WI38 (cell line): ENCODE results near the gene ZNF407.
"Not testable (repeated sequence)": the region's sequence is repeated elsewhere in the genome, so short reads cannot be mapped to it uniquely, and the experiment has no call there.

ENCODE experiments used
- H3K4me3 ChIP-seq: 2 replicates; pipeline ENCODE4 v1.5.1; 2011; ENCODE audit warnings: low read depth, mild to moderate bottlenecking, control low read depth, low read length
- TF ChIP-seq, protein P1 (sequence below): IDR thresholded peaks from 2 replicates; pipeline ENCODE4 v1.5.1; 2012; ENCODE audit warnings: low read depth, mild to moderate bottlenecking, control low read depth, low read length

The ZNF407 gene

DNA sequence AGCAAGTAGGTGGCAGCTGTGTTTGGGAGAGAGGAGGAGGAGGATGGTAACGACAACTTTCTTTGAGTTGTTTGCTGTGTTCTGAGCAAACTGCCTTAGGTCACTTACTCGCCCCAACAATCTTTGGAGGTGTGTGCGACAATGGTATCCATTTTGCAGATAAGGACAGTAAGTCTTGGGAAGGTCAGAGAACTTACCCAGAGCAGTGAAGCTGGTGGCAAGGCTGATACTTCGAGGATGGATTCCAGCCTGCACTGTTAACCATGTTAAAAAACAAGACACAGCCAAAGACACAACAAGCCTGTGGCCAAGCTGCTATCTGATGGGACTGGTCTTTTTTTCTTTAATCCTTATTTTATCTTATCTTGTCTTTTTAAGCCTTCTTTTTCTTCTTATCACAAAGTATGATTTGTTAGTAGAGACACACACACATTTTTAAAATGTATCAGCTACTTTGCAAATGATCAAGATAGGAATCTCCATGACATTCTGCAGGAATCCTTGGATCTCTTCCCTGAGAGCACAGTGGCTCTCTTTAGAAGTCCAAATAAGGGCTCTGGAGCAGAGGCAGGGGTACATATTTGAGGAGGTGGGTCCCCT lies 35.4 kb upstream of the ZNF407 start:
- TF ChIP-seq, protein P1, sequence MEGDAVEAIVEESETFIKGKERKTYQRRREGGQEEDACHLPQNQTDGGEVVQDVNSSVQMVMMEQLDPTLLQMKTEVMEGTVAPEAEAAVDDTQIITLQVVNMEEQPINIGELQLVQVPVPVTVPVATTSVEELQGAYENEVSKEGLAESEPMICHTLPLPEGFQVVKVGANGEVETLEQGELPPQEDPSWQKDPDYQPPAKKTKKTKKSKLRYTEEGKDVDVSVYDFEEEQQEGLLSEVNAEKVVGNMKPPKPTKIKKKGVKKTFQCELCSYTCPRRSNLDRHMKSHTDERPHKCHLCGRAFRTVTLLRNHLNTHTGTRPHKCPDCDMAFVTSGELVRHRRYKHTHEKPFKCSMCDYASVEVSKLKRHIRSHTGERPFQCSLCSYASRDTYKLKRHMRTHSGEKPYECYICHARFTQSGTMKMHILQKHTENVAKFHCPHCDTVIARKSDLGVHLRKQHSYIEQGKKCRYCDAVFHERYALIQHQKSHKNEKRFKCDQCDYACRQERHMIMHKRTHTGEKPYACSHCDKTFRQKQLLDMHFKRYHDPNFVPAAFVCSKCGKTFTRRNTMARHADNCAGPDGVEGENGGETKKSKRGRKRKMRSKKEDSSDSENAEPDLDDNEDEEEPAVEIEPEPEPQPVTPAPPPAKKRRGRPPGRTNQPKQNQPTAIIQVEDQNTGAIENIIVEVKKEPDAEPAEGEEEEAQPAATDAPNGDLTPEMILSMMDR: no peak
- no peak overlapping the region for H3K4me3 ChIP-seq

DNA sequence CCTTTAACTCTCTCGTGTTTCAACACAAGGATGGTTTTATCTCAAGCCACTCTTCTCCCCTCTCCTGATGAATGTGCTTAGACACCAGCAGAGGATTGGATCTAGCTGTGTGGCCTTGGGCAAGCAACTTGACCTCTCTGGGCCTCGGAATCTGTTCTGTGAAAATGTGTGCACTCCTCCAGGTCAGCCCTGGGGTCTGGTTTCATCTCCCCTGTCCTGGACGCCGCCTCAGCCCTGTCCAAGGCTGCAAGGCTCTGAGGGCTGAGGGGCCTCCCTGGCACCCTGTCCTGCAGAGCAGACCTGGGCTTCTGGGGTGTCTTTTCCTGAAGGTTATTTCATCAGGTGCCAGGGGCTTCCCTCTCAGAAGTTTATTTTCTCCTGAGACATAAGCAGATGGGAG lies 34.9 kb upstream of the ZNF407 start:
- TF ChIP-seq, protein P1: no peak
- H3K4me3 ChIP-seq: no peak overlapping the region

DNA sequence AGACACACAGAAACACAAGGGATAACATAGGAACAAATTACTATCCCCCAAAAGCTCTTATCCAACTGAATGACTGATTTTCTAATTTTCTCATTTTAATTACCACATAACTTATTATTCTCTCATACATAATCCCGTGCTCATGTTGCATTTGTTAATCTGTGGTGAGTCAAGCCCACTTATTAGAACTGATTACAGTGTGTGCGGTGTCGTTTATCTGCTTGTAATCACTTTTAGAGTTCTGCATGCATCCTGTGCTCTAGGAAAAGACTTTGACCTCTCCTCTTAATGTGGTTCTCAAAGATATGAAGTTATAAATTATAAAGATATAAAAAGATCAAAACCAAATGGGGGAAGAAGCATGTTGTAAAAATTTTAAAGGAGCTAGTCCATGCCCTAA lies 33.7 kb upstream of the ZNF407 start:
- TF ChIP-seq, protein P1: no peak
- H3K4me3 ChIP-seq: no peak overlapping the region

DNA sequence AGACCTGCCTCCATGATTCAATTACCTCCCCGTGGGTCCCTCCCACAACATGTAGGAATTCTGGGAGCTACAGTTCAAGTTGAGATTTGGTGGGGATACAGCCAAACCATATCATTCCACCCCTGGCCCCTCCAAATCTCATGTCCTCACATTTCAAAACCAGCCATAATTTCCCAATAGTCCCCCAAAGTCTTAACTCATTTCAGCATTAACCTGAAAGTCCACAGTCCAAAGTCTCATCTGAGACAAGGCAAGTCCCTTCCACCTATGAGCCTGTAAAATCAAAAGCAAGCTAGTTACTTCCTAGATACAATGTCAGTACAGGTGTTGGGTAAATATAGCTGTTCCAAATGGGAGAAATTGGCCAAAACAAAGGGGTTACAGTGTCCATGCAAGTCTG lies 32.5 kb upstream of the ZNF407 start:
- not testable (repeated sequence) for H3K4me3 ChIP-seq

DNA sequence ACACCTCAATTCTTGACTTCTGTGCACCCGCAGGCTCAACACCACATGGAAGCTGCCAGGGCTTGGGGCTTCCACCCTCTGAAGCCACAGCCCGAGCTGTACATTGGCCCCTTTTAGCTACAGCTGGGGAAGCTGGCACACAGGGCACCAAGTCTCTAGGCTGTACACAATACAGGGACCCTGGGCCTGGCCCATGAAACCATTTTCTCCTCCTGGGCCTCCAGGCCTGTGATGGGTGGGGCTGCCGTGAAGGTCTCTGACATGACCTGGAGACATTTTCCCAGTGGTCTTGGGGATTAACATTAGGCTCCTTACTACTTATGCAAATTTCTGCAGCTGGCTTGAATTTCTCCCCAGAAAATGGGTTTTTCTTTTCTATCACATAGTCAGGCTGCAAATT lies 31.7 kb upstream of the ZNF407 start:
- H3K4me3 ChIP-seq: not testable (repeated sequence)

DNA sequence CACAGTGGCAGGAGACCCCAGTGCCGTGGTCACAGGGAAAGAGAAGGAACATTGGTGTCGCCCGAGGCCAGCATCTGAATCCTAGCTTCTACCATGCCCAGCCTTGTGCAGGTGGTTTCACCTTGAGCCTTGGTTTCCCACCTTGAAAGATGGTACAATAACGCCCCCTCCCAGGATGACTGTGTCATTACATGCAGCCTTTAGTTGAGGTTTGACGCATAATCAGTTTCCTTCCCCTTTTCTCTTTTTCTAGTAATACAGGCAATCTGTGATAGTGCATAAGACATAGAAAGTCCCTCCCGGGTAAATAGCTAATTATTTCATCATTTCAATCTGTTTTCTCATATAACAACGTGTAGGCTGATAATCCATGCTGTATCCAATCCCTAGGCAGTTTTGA lies 29.8 kb upstream of the ZNF407 start:
- H3K4me3 ChIP-seq: no peak overlapping the region
- TF ChIP-seq, protein P1: no peak

DNA sequence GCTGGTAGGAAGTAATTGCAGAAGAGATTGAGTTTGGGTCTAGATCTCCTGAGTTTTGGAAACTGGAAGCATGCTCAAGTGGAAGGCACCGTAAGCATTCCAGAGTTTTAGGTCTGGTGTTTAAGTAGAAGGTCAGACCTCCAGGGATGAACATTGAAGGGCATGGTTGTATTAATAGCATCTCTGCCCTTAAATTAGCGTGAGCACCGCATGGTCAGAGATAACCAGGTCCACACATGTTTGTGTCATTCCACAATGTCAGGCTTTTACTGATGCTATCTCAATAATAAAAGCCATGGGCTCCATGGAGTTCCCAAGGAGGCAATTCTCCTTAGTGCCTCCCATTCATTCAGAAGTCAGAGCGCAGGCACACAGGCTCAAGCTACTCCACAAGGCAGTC lies 28.3 kb upstream of the ZNF407 start:
- TF ChIP-seq, protein P1: no peak
- no peak overlapping the region for H3K4me3 ChIP-seq

DNA sequence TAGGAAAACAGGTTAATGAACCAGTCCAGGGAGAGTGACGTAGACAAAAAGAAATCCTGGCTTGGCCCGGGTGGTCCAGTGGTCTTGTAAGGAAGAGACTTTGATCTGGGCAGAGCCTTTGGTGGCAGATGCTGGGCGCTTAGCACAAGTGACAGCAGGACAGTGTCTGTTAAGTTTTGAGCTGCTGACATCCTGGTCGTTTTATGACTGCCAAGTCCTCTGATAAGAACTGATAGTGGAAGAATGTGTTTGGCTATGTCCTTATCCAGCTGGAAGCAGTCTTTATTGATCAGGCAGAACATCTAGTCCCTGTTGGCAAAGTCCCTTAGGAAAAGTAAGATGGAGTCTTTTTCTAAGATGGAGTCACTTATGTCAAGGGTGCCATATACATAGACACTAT lies 27.4 kb upstream of the ZNF407 start:
- TF ChIP-seq, protein P1: no peak
- H3K4me3 ChIP-seq: no peak overlapping the region
